Esophagus squamous epithelium (tissue), 4 donors: ENCODE measurements around the gene CCNY.

Experiments used
- CTCF ChIP-seq, 6 experiments: fragments of 450-650 bp in 4 of 6; fragments of 200-600 bp in 2 of 6; sonication (generic) in 2 of 6; IDR thresholded peaks; one replicate each; pipeline ENCODE4 v1.5.1; 2016 to 2019; ENCODE audit warnings: antibody characterized with exemption in 6 of 6, mild to moderate bottlenecking in 4 of 6, moderate library complexity in 4 of 6
- POLR2A ChIP-seq, 4 donors: fragments of 450-650 bp; IDR thresholded peaks; one replicate each; pipeline ENCODE4 v1.6.1; 2017; ENCODE audit warnings: antibody characterized with exemption in 4 of 4, mild to moderate bottlenecking in 4 of 4, moderate library complexity in 3 of 4

- TF ChIP-seq CTCF (IDR thresholded peaks at IDR 0.05), result no peak
- no peak for TF ChIP-seq POLR2A (IDR thresholded peaks at IDR 0.05)
Observed at GRCh38 chr10:35425595-35425994, 89.3 kb downstream of the CCNY start.
